HG03571 (cell line): ENCODE results near the gene KCTD20.

Experiments
- ATAC-seq: cut with Tn5 transposase; IDR thresholded peaks from one replicate; pipeline ENCODE4 v1.9.1; 2021; ENCODE audit not compliant: unreplicated experiment

The KCTD20 gene

GRCh38 chr6:36525346-36525745, 82.5 kb downstream of the KCTD20 start:
- no peak for ATAC-seq

- no peak for ATAC-seq
Measured at GRCh38 chr6:36526066-36526465, 83.3 kb downstream of the KCTD20 start.

DNA sequence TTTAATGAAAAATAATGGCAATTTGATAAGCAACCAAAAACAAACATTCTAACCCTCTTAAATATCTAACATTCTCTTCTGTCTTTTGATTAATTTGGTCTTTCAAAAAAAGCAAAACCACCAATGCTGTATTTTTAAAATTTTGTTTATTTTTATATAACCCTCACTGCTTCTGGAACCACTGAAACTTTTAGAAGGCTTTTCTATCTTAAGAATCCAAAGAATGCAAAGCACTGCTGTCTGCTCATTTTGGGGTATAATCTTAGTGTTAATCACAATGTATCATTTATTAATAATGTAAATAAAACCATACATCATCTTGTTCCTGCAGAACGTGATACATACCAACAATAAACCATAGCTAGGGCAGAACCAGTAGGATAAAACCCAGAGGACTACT, 90.5 kb downstream of the KCTD20 start:
- no peak for ATAC-seq

DNA sequence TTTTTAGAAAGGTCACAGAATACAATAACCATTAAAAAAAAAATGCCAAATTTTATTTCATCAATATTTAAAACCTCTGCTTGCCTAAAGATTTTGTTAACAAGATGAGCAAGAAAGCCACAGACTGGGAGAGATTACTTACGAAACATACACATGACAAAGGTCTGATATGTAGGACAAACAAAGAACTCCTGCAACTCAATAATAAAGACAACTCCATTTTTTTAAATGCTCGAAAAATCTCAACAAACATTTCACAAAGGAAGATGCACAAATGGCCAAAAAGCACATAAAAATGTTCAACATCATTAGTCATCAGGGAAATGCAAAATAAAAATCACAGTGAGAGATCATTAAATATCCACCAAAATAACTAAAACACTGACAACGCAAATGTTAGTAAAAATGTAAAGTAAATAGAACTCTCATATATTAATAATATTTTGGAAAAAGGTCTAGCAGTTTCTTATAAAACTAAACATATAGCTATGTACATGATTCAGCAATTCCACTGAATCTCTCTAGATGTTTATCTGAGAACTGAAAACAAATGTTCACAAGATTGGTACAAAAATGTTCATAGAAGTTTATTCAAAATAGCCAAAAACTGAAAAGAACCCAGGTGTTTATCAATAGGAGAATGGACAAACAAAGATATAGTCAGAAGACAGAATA, 94.2 kb downstream of the KCTD20 start:
- ATAC-seq, result no peak

DNA sequence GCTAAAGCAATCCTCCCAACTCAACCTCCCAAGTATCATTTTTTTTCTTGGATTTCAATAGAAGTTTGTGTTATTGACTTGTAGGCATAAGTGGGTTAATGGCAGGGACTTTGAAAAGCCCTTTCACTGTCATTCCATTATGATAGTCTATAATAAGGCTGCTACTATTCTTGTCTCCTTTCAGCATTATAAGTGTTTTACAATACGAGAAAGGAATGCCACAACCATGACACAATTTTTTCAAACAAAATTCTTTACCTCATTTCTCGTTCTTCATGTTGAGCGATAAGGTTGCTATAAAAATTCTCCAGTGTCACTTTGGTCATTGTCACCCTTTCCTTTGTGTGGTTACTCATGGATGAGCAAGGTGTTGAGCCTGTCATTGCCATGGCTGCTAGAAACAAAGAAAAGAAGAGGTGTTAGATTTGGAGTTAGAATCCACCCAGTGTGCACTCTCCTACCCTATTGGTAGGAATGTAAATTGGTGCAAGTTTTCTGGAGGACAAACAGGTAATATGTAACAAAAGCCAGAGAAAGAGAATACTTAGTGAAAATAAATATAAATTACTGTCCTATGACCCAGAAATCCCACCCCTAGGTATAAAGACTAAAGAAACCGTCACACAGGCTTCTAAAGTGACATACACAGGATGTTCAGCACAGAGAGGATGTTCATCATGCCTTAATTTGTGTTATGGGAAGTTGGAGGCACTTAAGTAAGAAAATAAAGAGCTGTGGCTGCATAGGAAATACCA, 97.2 kb downstream of the KCTD20 start:
- ATAC-seq, result no peak
